H1 (cell line): ENCODE data around the gene ATAD3B. TPM values are rescaled to one million over a fixed set of nuclear protein-coding genes. Genes with fewer than 3 reads are reported as not detected.
"Not testable (repeated sequence)": the region's sequence is repeated elsewhere in the genome, so short reads cannot be mapped to it uniquely, and the experiment has no call there.

Source experiments
- CTCF ChIA-PET: fragments of 300-600 bp; sonication (Branson Sonifier 250); formaldehyde crosslinking; loops from one replicate; lab custom pipeline; 2021; ENCODE audit not compliant: partially characterized antibody; lab: Charles Lee
- POLR2A ChIA-PET: fragments of 300-600 bp; sonication (Branson Sonifier 250); formaldehyde crosslinking; loops from one replicate; lab custom pipeline; 2021; ENCODE audit warnings: inconsistent platforms; ENCODE audit not compliant: partially characterized antibody; lab: Charles Lee
- DNase-seq, 2 experiments: peaks; one replicate each; pipeline versions ENCODE4 v3.0.0 to v3.0.0-alpha.2; 2010 to 2022; ENCODE audit warnings: low spot score in 2 of 2, low read depth in 1 of 2, mixed read lengths in 1 of 2
- FAIRE-seq: peaks from 2 replicates; lab custom pipeline; 2011; peaks lifted over from hg19 to GRCh38; lab: Jason Lieb, UNC
- H2AFZ ChIP-seq: 2 replicates; pipeline ENCODE4 v1.8.1; 2012; ENCODE audit warnings: low read length, inconsistent platforms
- H2AK5ac ChIP-seq: 2 replicates; pipeline ENCODE4 v1.6.1; 2013; ENCODE audit warnings: low read depth, low read length
- H2BK120ac ChIP-seq: replicated peaks from 2 replicates; pipeline ENCODE3; 2013; ENCODE audit warnings: low read depth, low read length, inconsistent platforms
- H2BK12ac ChIP-seq: 2 replicates; pipeline ENCODE4 v1.6.1; 2013; ENCODE audit warnings: low read depth, low read length
- H2BK15ac ChIP-seq: 2 replicates; pipeline ENCODE4 v1.6.1; 2013; ENCODE audit warnings: low read length
- H2BK20ac ChIP-seq: 2 replicates; pipeline ENCODE4 v1.6.1; 2013; ENCODE audit warnings: low read length
- H2BK5ac ChIP-seq: 2 replicates; pipeline ENCODE4 v1.6.1; 2013; ENCODE audit warnings: low read depth, low read length
- H3K14ac ChIP-seq: 2 replicates; pipeline ENCODE4 v1.6.1; 2013; ENCODE audit warnings: inconsistent platforms; ENCODE audit not compliant: insufficient read length
- H3K18ac ChIP-seq: 2 replicates; pipeline ENCODE4 v1.6.1; 2013; ENCODE audit warnings: low read length; ENCODE audit errors: extremely low read depth
- H3K23ac ChIP-seq: 2 replicates; pipeline ENCODE4 v1.6.1; 2013; ENCODE audit warnings: inconsistent platforms; ENCODE audit not compliant: insufficient read length
- H3K23me2 ChIP-seq: 2 replicates; pipeline ENCODE4 v1.6.1; 2013; ENCODE audit warnings: low read depth, low read length
- H3K27ac ChIP-seq: 2 replicates; pipeline ENCODE4 v1.6.1; 2011; ENCODE audit warnings: low read depth, low read length, inconsistent platforms
- H3K27me3 ChIP-seq, 4 experiments: replicated peaks in 1 of 4; 1 replicate in 1 of 4; 2 replicates in 3 of 4; pipeline versions ENCODE4 v1.6.1 to v1.8.1; 2011 to 2013; ENCODE audit warnings: low read length in 3 of 4, mild to moderate bottlenecking in 3 of 4, inconsistent platforms in 2 of 4, mixed read lengths in 2 of 4, moderate library complexity in 1 of 4; ENCODE audit not compliant: control insufficient read depth in 3 of 4, insufficient read depth in 3 of 4; ENCODE audit errors: extremely low read depth in 1 of 4
- H3K36me3 ChIP-seq, 4 experiments: 2 replicates each; pipeline versions ENCODE4 v1.6.1 to v1.8.1; 2011 to 2013; ENCODE audit warnings: mild to moderate bottlenecking in 4 of 4, low read length in 3 of 4, moderate library complexity in 2 of 4, control low read depth in 1 of 4, inconsistent platforms in 1 of 4; ENCODE audit not compliant: insufficient read depth in 4 of 4, control insufficient read depth in 2 of 4
- H3K4ac ChIP-seq: replicated peaks from 2 replicates; pipeline ENCODE3; 2013; ENCODE audit warnings: low read length, low read depth, mixed read lengths, inconsistent platforms; ENCODE audit not compliant: insufficient read length
- H3K4me1 ChIP-seq, 4 experiments: replicated peaks in 1 of 4; 1 replicate in 1 of 4; 2 replicates in 3 of 4; pipeline versions ENCODE4 v1.6.1 to v1.8.1; 2011 to 2013; ENCODE audit warnings: low read length in 3 of 4, inconsistent platforms in 2 of 4, mixed read lengths in 1 of 4; ENCODE audit not compliant: insufficient read depth in 4 of 4, control insufficient read depth in 3 of 4
- H3K4me2 ChIP-seq, 2 experiments: 2 replicates each; pipeline versions ENCODE4 v1.6.1 to v1.8.1; 2011 to 2013; ENCODE audit warnings: low read depth in 2 of 2, low read length in 2 of 2, control low read depth in 1 of 2, inconsistent platforms in 1 of 2, mild to moderate bottlenecking in 1 of 2; ENCODE audit not compliant: insufficient read depth in 1 of 2
- H3K4me3 ChIP-seq, 4 experiments: fragments of 200-600, 300-600 bp in 1 of 4; sonication (generic), shearing (Covaris generic), sonication (Bioruptor Twin) in 1 of 4; 2 replicates each; pipeline versions ENCODE4 v1.5.1 to v1.8.1; 2011 to 2016; ENCODE audit warnings: low read length in 4 of 4, low read depth in 3 of 4, control low read depth in 2 of 4, inconsistent platforms in 2 of 4, mild to moderate bottlenecking in 2 of 4, mixed read lengths in 1 of 4, moderate library complexity in 1 of 4; ENCODE audit not compliant: insufficient read depth in 2 of 4; ENCODE audit errors: extremely low read depth in 1 of 4
- H3K56ac ChIP-seq: replicated peaks from 2 replicates; pipeline ENCODE3; 2013; ENCODE audit warnings: low read depth, mild to moderate bottlenecking, mixed read lengths, low read length, inconsistent platforms; ENCODE audit not compliant: insufficient read length
- H3K79me1 ChIP-seq: 2 replicates; pipeline ENCODE4 v1.6.1; 2013; ENCODE audit warnings: low read depth, low read length, control low read depth
- H3K79me2 ChIP-seq, 2 experiments: 2 replicates each; pipeline versions ENCODE4 v1.6.1 to v1.8.1; 2012 to 2013; ENCODE audit warnings: low read length in 2 of 2, mild to moderate bottlenecking in 2 of 2, inconsistent platforms in 1 of 2; ENCODE audit not compliant: insufficient read depth in 2 of 2, control insufficient read depth in 1 of 2
- H3K9ac ChIP-seq, 4 experiments: replicated peaks in 1 of 4; 1 replicate in 1 of 4; 2 replicates in 3 of 4; pipeline versions ENCODE4 v1.6.1 to v1.8.1; 2011 to 2013; ENCODE audit warnings: low read depth in 3 of 4, low read length in 3 of 4, control low read depth in 2 of 4, mild to moderate bottlenecking in 2 of 4, moderate library complexity in 2 of 4, inconsistent platforms in 1 of 4; ENCODE audit errors: extremely low read depth in 1 of 4
- H3K9me3 ChIP-seq, 2 experiments: 2 replicates each; pipeline versions ENCODE4 v1.6.1 to v1.8.1; 2012 to 2013; ENCODE audit warnings: mild to moderate bottlenecking in 2 of 2, moderate library complexity in 2 of 2, control low read depth in 1 of 2, inconsistent platforms in 1 of 2, low read depth in 1 of 2, low read length in 1 of 2, mixed read lengths in 1 of 2; ENCODE audit not compliant: insufficient read depth in 2 of 2
- H4K20me1 ChIP-seq, 2 experiments: replicated peaks in 1 of 2; 2 replicates each; pipeline versions ENCODE3 to v1.8.1; 2011 to 2013; ENCODE audit warnings: inconsistent platforms in 2 of 2, low read length in 2 of 2, mild to moderate bottlenecking in 1 of 2; ENCODE audit not compliant: insufficient read depth in 2 of 2, control insufficient read depth in 1 of 2
- H4K5ac ChIP-seq: 2 replicates; pipeline ENCODE4 v1.6.1; 2013; ENCODE audit warnings: low read length, low read depth, mixed read lengths, inconsistent platforms; ENCODE audit not compliant: insufficient read length
- H4K8ac ChIP-seq: 2 replicates; pipeline ENCODE4 v1.8.0; 2013; ENCODE audit warnings: mild to moderate bottlenecking, moderate library complexity, low read length, inconsistent platforms; ENCODE audit not compliant: insufficient read depth; ENCODE audit errors: extremely low read depth
- H4K91ac ChIP-seq: replicated peaks from 2 replicates; pipeline ENCODE3; 2013; ENCODE audit warnings: low read length, mixed read lengths, inconsistent platforms; ENCODE audit not compliant: insufficient read length
- WGBS, 2 experiments: shearing (Covaris generic) in 1 of 2; methylation state at CpG; one replicate each; pipeline versions ENCODE4 v1.1.6 to v1.1.7; 2013 to 2015; ENCODE audit warnings: low lambda C conversion rate in 2 of 2, mixed read lengths in 2 of 2, inconsistent platforms in 1 of 2, low coverage in 1 of 2, missing lambda C conversion rate in 1 of 2; ENCODE audit not compliant: insufficient replicate concordance in 2 of 2, insufficient coverage in 1 of 2, insufficient read length in 1 of 2; ENCODE audit errors: extremely low coverage in 1 of 2, missing lambda C conversion rate in 1 of 2; 5-methylcytosine and 5-hydroxymethylcytosine counted together
- polyA plus RNA-seq, 7 experiments: library from polyadenylated mRNA; depleted of rRNA in 3 of 7; stranded (reverse) in 5 of 7; unstranded in 2 of 7; fragments of >200 nt in 5 of 7; fragments of 200-250 nt in 2 of 7; gene quantifications; 1 replicate in 5 of 7; 2 replicates in 1 of 7; 4 replicates in 1 of 7; pipeline versions ENCODE4 v1.2.1 to v1.2.3, GENCODE V29; 2011 to 2013; ENCODE audit warnings: missing spikeins in 2 of 7, mixed read lengths in 2 of 7
- total RNA-seq: library from RNA; stranded (reverse); fragmentation: NEBNext Ultra II Directional; extraction: Animal tissue kit (Norgen Biotek cat#: 25700); gene quantifications from 2 replicates; pipeline ENCODE4 v1.2.1, GENCODE V29; 2021

The ATAD3B gene
- total and polyA plus RNA-seq, 2 of the 8 experiments (the other 6 are each of a cell fraction or from before 2014, with no cell fraction given), result 31.3 to 63.0 TPM

- FAIRE-seq, H4K91ac ChIP-seq, H2BK12ac ChIP-seq, H3K23ac ChIP-seq, POLR2A ChIA-PET, H4K5ac ChIP-seq, H2BK15ac ChIP-seq, H2AK5ac ChIP-seq, H2BK120ac ChIP-seq, H2BK5ac ChIP-seq, H2BK20ac ChIP-seq, H3K27ac ChIP-seq, H3K23me2 ChIP-seq, H3K79me2 ChIP-seq, DNase-seq, H3K79me1 ChIP-seq, H3K4me3 ChIP-seq, H3K18ac ChIP-seq, H2AFZ ChIP-seq, H3K27me3 ChIP-seq, H3K9ac ChIP-seq, H3K14ac ChIP-seq, H3K56ac ChIP-seq, H3K4me1 ChIP-seq, H3K4ac ChIP-seq, H4K8ac ChIP-seq, H3K4me2 ChIP-seq, H3K9me3 ChIP-seq: not testable (repeated sequence)
- CTCF ChIA-PET, result interaction anchor here (0.8 kb wide), 1 partner anchor 24 kb away, joined by 3 read pairs; no protein-coding TSS in a partner anchor
- Histone ChIP-seq H3K36me3 (peaks cover 13 to 49% (median 34%) of the 10 kb centered on the region in 4 experiments), H4K20me1 (peaks cover 0 to 12% of the 10 kb centered on the region in 2 experiments)
- 98% methylated on average over 16 of the region's 16 CpGs; no CpG with 5 or more reads in 1 of the 2 experiments for WGBS, 2 experiments
Observed at GRCh38 chr1:1480488-1480867, 8.9 kb downstream of the ATAD3B start.
